Mammary epithelial cell (primary cell): ENCODE data around the gene TIPARP.

Experiments
- CTCF ChIP-seq, 2 donors: IDR thresholded peaks in 1 of 2; conservative IDR thresholded peaks in 1 of 2; 2 replicates each; pipeline ENCODE4 v1.5.1; 2011 to 2012; ENCODE audit warnings: inconsistent platforms in 2 of 2, low read length in 2 of 2, mild to moderate bottlenecking in 2 of 2, control low read depth in 1 of 2, low read depth in 1 of 2; ENCODE audit not compliant: insufficient read depth in 1 of 2; ENCODE audit errors: extremely low read depth in 1 of 2
- EZH2 ChIP-seq: IDR thresholded peaks from 2 replicates; pipeline ENCODE4 v1.6.1; 2012; ENCODE audit warnings: low read length, inconsistent platforms, borderline replicate concordance

GRCh38 chr3:156735471-156735870 is 61.1 kb downstream of the TIPARP start:
- TF ChIP-seq CTCF (conservative IDR thresholded peaks at IDR 0.05 in 1 of 2, IDR thresholded peaks at IDR 0.05 in 1 of 2; ENCODE audit: extremely low read depth in 1 of 2, insufficient read depth in 1 of 2, low read depth in 1 of 2, low read length in 2 of 2), result no peak
- TF ChIP-seq EZH2, result no peak
